GM12865 (cell line): ENCODE measurements around the gene JADE1.

ENCODE experiments used
- DNase-seq: peaks from one replicate; pipeline ENCODE4 v3.0.0; 2010; ENCODE audit warnings: low read depth
- H3K4me3 ChIP-seq: 2 replicates; pipeline ENCODE4 v1.5.1; 2011; ENCODE audit warnings: mild to moderate bottlenecking, low read depth, low read length, control low read depth
- TF ChIP-seq, protein P1 (sequence below): IDR thresholded peaks from 2 replicates; pipeline ENCODE4 v1.5.1; 2011; ENCODE audit warnings: low read length, control low read depth, low read depth, inconsistent platforms; ENCODE audit not compliant: insufficient read depth; ENCODE audit errors: missing control alignments

Gene JADE1

DNA sequence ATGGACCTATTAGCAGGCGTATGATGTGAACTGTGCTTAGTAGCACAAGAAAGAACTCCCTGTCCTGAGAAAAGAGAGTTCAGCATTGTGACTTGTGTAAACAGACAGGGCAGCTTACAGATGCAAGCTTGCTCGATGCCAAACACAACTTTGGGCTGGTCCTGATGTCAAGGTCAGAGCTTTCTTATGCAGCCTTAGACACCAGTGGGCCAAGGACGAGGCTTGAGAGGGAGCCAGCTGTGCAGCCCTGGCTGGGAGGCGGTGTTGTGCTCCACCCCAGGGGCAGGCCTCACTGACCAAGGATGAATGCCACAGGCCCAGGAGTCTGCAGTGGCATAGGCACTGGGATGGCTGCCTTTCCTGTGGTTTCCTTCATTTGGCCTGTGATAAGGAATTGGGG, 35.4 kb downstream of the JADE1 start:
- no peak overlapping the region for H3K4me3 ChIP-seq
- DNase-seq, result no peak
- TF ChIP-seq, protein P1, sequence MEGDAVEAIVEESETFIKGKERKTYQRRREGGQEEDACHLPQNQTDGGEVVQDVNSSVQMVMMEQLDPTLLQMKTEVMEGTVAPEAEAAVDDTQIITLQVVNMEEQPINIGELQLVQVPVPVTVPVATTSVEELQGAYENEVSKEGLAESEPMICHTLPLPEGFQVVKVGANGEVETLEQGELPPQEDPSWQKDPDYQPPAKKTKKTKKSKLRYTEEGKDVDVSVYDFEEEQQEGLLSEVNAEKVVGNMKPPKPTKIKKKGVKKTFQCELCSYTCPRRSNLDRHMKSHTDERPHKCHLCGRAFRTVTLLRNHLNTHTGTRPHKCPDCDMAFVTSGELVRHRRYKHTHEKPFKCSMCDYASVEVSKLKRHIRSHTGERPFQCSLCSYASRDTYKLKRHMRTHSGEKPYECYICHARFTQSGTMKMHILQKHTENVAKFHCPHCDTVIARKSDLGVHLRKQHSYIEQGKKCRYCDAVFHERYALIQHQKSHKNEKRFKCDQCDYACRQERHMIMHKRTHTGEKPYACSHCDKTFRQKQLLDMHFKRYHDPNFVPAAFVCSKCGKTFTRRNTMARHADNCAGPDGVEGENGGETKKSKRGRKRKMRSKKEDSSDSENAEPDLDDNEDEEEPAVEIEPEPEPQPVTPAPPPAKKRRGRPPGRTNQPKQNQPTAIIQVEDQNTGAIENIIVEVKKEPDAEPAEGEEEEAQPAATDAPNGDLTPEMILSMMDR, result no peak

DNA sequence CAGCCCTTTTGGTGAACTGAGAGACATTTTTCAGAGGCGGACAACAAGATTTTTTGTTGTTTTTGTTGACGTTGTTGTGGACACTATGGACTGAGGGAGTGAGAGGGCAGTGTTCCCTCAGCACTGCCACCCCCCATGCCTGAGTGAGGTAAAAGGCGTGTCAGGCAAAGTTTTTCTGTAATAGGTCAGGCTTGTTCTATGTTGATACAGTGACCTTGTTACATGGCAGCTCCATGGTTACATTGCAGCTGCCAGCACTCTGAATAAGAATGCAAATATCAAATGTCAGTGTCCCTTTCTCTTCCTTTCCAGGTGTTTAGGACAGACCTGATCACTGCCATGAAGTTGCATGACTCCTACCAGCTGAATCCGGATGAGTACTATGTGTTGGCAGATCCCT, 36.6 kb downstream of the JADE1 start:
- TF ChIP-seq, protein P1, result no peak
- H3K4me3 ChIP-seq, result no peak overlapping the region
- DNase-seq, result no peak

DNA sequence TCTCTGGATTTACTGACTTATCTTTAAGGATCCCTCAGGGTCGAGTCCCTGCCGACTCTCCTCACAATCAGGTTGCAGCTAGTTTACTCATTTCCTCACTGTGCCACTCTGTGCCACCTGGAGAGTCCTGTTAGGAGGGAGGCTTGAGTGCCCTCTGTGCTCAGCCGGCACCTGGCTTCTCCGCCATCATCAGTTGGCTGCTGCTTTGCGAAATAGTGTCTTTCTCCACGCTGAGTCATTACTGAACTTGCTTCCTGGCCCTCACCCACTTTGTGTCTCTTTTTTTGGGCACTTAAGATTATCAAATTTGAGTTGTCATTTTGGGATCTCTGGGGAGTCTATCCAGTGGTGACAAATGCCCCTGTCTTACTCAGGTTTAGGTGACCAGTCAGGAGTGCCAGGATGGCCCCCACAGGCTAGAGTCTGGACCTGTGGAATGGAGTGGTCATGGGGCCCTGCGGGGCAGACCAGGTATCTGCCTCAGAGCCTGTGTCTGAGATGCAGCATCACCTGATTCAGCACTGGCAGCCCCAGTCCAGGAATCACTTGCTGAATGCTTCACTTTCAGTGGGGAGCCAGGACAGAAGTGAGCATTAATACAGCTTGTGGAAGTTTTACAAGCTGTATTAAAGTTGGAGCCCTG, 37.7 kb downstream of the JADE1 start:
- TF ChIP-seq, protein P1, result no peak
- no peak for DNase-seq

DNA sequence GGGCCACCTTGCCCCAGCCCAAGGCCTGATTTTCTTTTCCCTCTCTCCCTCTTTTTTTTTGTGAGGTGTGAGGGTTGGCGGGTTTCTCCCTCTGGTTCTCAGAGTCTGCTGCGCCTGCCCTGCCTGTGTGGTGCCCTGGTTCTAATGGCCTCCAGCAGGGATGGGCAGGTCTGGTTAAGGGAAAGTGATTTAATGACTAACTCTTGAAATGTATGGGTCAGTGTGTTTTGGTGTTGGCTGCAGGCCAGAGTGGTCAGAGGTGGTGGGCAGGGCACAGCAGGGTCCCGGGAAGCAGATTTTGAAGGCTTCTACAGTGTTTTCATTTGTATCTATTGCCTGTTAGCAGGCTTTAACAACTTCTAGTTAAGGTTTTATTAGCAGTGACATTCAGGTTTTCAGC, 39.0 kb downstream of the JADE1 start:
- TF ChIP-seq, protein P1, result no peak

More for the DNA sequence above, 37.7 kb downstream of the JADE1 start:
- H3K4me3 ChIP-seq, result no peak overlapping the region

DNA sequence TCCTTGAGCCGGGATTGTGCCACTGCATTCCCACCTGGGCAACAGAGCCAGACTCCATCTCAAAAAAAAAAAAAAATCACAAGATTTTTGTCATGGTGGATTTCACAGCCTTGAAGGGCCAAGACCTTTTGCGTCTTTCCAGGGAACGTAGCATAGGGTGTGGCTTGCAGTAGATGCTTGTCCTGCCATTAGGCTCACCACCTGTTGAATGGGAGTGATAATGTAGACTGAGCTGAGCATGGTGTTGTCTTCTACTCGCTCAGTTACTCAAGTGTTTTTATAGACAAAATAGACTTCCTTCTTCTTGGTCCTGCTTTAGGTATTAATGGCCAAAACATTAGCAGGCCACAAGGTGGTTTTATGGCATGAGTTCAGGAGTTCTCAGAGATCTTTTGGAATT, 40.8 kb downstream of the JADE1 start:
- TF ChIP-seq, protein P1, result no peak

More for the DNA sequence above, 39.0 kb downstream of the JADE1 start:
- H3K4me3 ChIP-seq, result no peak overlapping the region
- DNase-seq, result no peak

DNA sequence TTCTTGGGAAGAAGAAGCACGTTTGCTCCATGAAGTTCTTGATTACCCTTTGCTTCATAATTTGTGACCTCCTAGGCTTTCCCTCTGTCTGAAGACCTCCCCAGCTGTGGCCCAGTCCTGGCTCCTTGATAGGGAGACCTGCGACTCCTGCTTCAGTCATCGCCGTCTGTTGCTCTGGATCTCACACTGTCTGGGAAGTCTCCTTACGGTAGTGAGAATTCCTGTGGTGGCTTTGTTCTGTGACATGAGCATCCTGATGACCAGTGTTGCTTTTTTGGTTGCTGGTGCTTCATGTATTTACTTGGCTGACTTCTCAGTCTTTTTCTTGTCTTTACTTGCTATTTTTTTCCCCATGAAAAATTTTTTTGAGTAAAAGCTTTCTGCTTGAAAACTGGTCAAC, 44.2 kb downstream of the JADE1 start:
- no peak overlapping the region for H3K4me3 ChIP-seq
- TF ChIP-seq, protein P1, result no peak
- no peak for DNase-seq

More for the DNA sequence above, 40.8 kb downstream of the JADE1 start:
- no peak overlapping the region for H3K4me3 ChIP-seq
- DNase-seq, result no peak

DNA sequence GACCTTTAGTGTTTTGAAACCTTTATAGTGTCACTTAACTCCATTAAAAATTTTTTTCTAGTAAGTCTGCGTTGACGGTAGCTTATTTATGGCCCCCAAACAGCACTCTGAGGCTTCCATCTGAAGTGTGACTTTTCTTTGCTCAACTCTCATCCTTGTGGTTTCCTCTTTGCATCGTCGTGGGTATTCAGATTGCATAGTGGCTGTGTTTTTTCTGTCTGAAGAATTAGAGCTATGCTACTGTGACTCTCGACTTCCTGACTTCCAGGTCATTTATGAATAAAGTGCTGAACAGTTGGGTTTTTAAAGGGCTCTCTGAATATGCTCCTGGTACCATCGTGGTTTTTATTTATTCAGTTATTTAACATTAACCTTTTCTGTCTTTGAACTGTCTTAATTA, 44.9 kb downstream of the JADE1 start:
- DNase-seq, result peak; percentile 52
- no peak overlapping the region for H3K4me3 ChIP-seq
- TF ChIP-seq, protein P1, result no peak
